ENCODE data around the gene SEPTIN5.

SEPTIN5 gene

GRCh38 chr22:19735665-19736510, 21.6 kb downstream of the SEPTIN5 start:
- DNase-seq = no peak

- no peak for DNase-seq
These were observed 23.8 kb downstream of the SEPTIN5 start for GRCh38 chr22:19737846-19738663.

DNA sequence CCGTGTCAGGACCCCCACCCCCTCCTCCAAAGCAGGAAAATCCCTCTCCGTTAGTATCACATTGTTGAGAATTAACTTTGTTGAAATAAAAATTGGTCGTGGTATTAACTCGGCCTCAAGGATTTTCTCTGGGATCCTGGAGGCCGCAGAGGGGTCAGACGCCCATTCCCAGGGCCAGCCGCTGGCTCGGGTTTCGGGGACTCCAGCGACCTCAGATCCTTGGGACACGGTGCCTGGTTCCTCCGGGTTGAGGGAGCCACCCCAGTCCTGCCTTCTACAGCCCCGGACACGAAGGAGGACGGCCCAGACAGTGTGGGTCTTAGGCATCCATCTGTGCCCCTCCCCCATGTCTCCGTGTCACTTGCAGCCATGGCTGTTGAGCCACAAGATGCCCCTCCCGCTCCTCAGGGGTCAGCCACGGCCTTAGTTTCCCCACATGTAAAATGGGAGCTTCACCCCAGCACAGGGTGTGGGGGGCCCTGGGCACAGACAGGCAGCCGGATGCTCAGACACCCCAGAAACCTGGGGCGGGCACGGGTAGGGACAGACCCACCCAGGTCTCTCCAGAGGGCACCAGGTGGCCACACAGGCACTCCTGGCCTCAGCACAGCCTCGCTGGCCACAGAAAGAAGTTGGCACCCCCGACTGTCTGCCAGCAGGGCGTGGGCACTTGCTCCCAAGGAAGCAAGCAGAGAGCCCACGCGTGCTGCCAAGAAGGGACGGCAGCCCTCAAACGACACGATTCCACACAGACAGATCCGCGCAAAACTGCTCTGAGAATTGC, 24.6 kb downstream of the SEPTIN5 start:
- DNase-seq = no peak

DNA sequence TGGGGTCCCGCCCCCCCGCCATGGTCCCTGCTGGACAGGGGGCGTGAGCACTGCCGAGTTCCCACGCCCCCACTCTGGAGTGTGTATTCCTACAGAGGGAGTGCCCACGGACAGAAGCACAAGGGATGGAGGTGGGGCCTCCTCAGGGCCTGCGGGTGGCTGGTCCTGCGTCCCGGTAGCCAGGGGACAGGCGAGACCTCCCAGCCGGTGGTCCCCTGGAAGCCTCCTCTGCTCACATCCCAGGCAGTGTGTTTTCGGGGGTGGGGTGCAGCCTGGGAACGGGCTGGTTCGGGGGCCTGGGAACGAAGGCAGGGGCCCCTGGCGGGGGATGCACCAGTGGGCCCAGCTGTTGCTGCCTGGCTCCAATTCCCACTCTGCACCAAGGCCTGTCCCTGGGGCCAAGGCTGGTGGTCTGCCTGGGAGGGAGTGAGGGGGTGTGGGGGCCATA, 25.2 kb downstream of the SEPTIN5 start:
- DNase-seq = no peak

GRCh38 chr22:19739911-19740449, 25.7 kb downstream of the SEPTIN5 start:
- no peak for DNase-seq

DNA sequence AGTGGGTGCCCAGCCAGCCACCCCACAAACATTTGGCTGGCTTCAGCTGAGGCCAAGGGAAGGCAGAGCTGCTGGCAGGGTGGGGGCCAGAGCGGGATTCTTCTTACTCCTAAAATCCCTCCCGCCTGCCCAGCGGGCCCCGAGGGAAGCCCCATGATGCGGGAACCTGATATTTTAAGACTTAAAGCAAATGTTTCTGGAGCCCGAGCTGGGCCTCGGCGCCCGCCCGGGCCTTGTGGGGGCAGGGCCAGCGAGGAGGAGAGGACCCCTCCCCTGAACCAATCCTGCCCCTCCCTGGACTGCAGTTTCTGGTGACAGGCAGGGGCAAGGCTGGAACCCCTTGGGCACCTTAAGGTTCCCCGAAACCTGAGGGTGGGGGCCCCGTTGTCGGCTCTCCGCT, 26.3 kb downstream of the SEPTIN5 start:
- DNase-seq = no peak

DNA sequence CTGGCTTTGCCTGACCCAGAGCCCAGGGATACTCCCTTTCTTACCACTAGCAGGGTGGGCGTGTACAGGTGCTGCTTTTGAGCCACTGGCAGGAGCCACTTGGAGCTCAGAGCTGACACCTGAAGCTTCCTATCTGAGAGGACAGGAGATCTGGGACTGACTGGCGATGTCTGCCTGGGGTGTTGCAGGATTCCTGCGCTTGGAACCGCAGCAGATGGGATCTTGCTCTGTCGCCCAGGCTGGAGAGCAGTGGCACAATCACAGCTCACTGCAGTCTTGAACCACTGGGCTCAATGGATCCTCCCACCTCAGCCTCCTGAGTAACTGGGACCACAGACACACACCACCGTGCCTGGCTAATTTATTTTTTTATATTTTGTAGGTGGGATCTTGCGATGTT, 26.8 kb downstream of the SEPTIN5 start:
- DNase-seq = no peak

GRCh38 chr22:19742160-19743066, 28.1 kb downstream of the SEPTIN5 start:
- no peak for DNase-seq

DNA sequence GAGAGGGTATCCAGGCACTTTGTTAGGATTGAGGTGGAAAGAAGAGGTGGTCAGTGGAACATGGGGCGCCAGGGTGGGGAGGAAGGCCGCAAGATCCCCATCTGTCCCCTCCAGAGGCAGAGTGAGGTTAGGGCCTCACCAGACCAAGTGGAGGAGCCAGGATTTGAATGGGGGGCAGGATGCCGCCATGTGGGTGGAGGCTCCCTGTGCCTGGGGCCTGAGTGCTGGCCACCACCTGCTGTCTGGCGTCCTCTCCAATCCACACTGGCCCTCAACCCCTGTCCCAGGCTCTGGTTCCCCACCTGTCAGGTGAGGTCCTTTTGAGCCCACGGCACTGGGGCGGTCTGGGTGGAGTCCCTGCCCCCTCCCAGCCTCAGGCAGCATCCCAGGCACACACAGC, 28.8 kb downstream of the SEPTIN5 start:
- DNase-seq = no peak

GRCh38 chr22:19743651-19744050, 29.3 kb downstream of the SEPTIN5 start:
- DNase-seq = no peak

GRCh38 chr22:19744350-19745006, 30.2 kb downstream of the SEPTIN5 start:
- no peak for DNase-seq

GRCh38 chr22:19745155-19746101, 31.1 kb downstream of the SEPTIN5 start:
- DNase-seq = no peak

- DNase-seq = no peak
These were observed 32.4 kb downstream of the SEPTIN5 start for GRCh38 chr22:19746726-19747125.

- no peak for DNase-seq
These were observed 33.2 kb downstream of the SEPTIN5 start for GRCh38 chr22:19747551-19747950.

- no peak for DNase-seq
These were observed 33.8 kb downstream of the SEPTIN5 start for GRCh38 chr22:19748139-19748538.

- DNase-seq = no peak
These were observed 34.8 kb downstream of the SEPTIN5 start for GRCh38 chr22:19748991-19749664.

DNA sequence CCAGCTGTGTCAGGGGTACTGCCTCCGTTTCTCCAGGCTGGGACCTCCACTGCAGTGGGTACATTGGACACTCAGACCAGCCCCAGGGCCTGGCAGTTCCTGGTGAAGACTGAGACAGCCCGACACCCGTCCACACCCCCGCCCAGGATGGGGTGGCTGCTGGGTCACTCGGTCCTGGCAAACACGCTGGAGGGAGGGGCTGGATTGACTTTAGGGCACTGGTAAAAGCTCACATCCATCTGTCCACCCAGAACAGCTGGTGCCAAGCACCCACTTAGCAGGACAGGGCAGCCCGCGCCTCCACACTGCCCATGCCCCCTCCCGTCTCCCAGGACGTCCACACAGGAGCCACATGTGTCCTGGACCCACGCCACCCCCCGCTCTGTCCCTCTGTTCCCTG, 35.6 kb downstream of the SEPTIN5 start:
- DNase-seq = no peak

- no peak for DNase-seq
These were observed 36.5 kb downstream of the SEPTIN5 start for GRCh38 chr22:19750507-19751490.

Data from NCI-H1048 (cell line).